ENCODE measurements around the gene MMP15.

DNA sequence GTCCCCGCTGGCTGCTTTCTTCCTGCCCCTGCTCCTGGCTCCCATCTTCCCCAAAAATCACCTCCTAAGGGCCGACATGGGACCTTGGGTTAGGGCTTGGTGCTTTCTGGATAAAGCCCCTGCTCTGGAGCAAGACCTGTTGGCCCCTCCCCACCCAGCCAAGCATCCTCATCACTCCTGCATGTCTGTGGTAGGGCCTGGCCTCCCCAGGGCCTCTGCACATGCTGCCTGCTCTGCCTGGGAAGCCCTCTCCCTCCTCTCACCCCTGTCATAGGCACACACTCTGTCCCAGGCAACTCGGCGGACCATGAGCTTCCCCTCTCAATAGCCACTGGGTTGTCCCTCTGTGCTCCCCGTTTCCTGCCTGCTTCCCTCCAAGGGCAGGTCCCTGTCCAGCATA lies 68.5 kb downstream of the MMP15 start:
- no peak for TF ChIP-seq EP300 (IDR thresholded peaks at IDR 0.05)
- TF ChIP-seq, protein P1, sequence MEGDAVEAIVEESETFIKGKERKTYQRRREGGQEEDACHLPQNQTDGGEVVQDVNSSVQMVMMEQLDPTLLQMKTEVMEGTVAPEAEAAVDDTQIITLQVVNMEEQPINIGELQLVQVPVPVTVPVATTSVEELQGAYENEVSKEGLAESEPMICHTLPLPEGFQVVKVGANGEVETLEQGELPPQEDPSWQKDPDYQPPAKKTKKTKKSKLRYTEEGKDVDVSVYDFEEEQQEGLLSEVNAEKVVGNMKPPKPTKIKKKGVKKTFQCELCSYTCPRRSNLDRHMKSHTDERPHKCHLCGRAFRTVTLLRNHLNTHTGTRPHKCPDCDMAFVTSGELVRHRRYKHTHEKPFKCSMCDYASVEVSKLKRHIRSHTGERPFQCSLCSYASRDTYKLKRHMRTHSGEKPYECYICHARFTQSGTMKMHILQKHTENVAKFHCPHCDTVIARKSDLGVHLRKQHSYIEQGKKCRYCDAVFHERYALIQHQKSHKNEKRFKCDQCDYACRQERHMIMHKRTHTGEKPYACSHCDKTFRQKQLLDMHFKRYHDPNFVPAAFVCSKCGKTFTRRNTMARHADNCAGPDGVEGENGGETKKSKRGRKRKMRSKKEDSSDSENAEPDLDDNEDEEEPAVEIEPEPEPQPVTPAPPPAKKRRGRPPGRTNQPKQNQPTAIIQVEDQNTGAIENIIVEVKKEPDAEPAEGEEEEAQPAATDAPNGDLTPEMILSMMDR (IDR thresholded peaks at IDR 0.05) = no peak
- no peak for TF ChIP-seq POLR2A (IDR thresholded peaks at IDR 0.05)
